Hippocampal formation (tissue), 2 donors: Measurements from ENCODE around the gene EIF4E1B.
A peak's percentile ranks its signal among the peaks of the same experiment; 100 is the strongest.
"Not testable (repeated sequence)": the region's sequence is repeated elsewhere in the genome, so short reads cannot be mapped to it uniquely, and the experiment has no call there.

Source experiments
- DNase-seq, 2 donors: peaks; one replicate each; lab custom pipeline; 2025; lab: John Stamatoyannopoulos, UW

Gene EIF4E1B

GRCh38 chr5:176629853-176630680, at the start of gene EIF4E1B, which contains the start of gene SNCB:
Gene EIF4E1B, plus strand, starts transcription at chr5:176630675. Its CDS starts 12,113 bp downstream, at chr5:176642788.
Gene SNCB, minus strand, starts transcription at chr5:176630534. Its CDS starts 880 bp downstream, at chr5:176629654.
- DNase-seq, result peak in 1 of 2 donors; percentile 26

GRCh38 chr5:176581361-176581760, 49.1 kb upstream of the EIF4E1B start:
- DNase-seq, result no peak

- DNase-seq, result no peak
Measured at GRCh38 chr5:176583076-176583475, 47.4 kb upstream of the EIF4E1B start.

GRCh38 chr5:176587398-176587797, 43.1 kb upstream of the EIF4E1B start:
- no peak for DNase-seq

GRCh38 chr5:176588297-176588696, 42.2 kb upstream of the EIF4E1B start:
- DNase-seq, result no peak

GRCh38 chr5:176589039-176589769, 41.3 kb upstream of the EIF4E1B start:
- DNase-seq, result no peak

GRCh38 chr5:176590035-176590717, 40.3 kb upstream of the EIF4E1B start:
- DNase-seq, result no peak

GRCh38 chr5:176591667-176592066, 38.8 kb upstream of the EIF4E1B start:
- DNase-seq, result not testable (repeated sequence)

- DNase-seq, result no peak
Measured at GRCh38 chr5:176592573-176592972, 37.9 kb upstream of the EIF4E1B start.

GRCh38 chr5:176593273-176593869, 37.1 kb upstream of the EIF4E1B start:
- no peak for DNase-seq

- DNase-seq, result no peak
Measured at GRCh38 chr5:176594554-176594953, 35.9 kb upstream of the EIF4E1B start.

GRCh38 chr5:176595386-176595943, 35.0 kb upstream of the EIF4E1B start:
- no peak for DNase-seq

GRCh38 chr5:176596069-176596644, 34.3 kb upstream of the EIF4E1B start:
- no peak for DNase-seq

- DNase-seq, result no peak
Measured at GRCh38 chr5:176596689-176597416, 33.6 kb upstream of the EIF4E1B start.

- DNase-seq, result no peak
Measured at GRCh38 chr5:176597417-176598389, 32.8 kb upstream of the EIF4E1B start.

GRCh38 chr5:176599749-176600430, 30.6 kb upstream of the EIF4E1B start:
- DNase-seq, result not testable (repeated sequence)

GRCh38 chr5:176601901-176602482, 28.5 kb upstream of the EIF4E1B start:
- no peak for DNase-seq

- no peak for DNase-seq
Measured at GRCh38 chr5:176603091-176603490, 27.4 kb upstream of the EIF4E1B start.
